ENCODE data around the gene WDR64. TPM values are rescaled to one million over a fixed set of nuclear protein-coding genes. Genes with fewer than 3 reads are reported as not detected.

WDR64 gene
- total and polyA plus RNA-seq, 4 donors, result 0.02 to 0.70 (median 0.17) TPM

DNA sequence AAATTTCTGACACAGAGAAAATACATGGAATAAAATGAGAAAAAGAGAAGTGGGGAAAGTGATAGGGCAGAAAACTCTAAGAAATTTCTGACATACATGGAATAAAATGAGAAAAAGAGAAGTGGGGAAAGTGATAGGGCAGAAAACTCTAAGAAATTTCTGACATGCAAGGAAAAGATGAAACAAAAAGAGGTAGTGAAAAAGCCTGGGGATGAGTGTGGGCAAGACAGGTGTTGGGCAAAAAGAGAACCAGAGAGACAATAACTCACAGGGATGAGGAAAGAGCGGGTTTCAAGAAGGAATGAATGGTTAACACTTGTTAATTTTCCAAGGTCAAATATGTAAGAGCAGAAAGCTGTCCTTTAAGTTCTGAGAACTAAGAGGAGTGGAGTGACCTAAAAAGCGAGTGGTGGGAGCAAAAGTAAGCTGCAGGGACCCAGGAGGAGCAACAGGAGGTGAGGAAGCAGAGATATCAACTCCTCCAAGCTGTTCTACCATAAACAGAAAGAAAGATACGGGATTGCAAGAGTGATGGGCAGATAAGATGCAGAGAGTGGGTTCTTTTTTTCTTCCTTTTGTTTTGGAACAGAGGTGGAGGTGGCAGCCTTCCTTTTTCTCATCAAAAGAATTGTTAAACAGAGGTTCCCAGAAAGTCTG, 166.0 kb downstream of the WDR64 start (continued):
- TF ChIP-seq YY1 (IDR thresholded peaks at IDR 0.05), result no peak
- TF ChIP-seq, protein P1, sequence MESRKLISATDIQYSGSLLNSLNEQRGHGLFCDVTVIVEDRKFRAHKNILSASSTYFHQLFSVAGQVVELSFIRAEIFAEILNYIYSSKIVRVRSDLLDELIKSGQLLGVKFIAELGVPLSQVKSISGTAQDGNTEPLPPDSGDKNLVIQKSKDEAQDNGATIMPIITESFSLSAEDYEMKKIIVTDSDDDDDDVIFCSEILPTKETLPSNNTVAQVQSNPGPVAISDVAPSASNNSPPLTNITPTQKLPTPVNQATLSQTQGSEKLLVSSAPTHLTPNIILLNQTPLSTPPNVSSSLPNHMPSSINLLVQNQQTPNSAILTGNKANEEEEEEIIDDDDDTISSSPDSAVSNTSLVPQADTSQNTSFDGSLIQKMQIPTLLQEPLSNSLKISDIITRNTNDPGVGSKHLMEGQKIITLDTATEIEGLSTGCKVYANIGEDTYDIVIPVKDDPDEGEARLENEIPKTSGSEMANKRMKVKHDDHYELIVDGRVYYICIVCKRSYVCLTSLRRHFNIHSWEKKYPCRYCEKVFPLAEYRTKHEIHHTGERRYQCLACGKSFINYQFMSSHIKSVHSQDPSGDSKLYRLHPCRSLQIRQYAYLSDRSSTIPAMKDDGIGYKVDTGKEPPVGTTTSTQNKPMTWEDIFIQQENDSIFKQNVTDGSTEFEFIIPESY (IDR thresholded peaks at IDR 0.05), result no peak
- TF ChIP-seq HNF4A (conservative IDR thresholded peaks at IDR 0.05), result no peak
- TF ChIP-seq FOXA2 (IDR thresholded peaks at IDR 0.05), result no peak
- no peak for TF ChIP-seq TAF1 (conservative IDR thresholded peaks at IDR 0.05)
- no peak for TF ChIP-seq NR2F2 (IDR thresholded peaks at IDR 0.05)
- TF ChIP-seq SP1 (IDR thresholded peaks at IDR 0.05), result no peak

DNA sequence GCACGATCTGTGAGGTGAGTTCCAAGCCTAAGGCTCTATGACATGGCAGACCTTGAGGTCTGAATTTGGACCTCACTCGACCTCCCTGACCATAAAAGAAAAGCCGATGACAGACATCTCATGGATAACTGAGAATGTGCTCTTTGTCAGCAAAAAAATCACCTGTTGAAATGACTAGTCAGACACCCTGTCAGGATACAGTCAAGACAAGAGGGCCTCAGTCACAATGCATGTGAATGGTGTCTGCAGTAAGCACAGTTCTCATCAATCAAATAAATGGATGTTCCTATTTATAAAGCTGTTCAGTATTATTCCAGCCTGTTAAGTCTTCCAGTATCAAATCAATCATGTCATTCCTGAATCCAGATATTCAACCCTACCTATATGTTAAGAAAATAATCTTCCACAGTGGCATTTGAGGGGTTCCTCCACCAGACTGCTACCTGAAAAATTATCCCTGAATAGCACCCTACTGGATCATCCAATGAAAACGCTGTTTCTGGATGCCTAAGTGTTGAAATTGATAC, 167.3 kb downstream of the WDR64 start:
- no peak overlapping the region for H3K4me3 ChIP-seq (ENCODE audit: low read depth in 1 of 3, low read length in 3 of 3)
- TF ChIP-seq EGR1 (IDR thresholded peaks at IDR 0.05; ENCODE audit: low read depth in 2 of 2), result no peak
- TF ChIP-seq HNF4G (IDR thresholded peaks at IDR 0.05), result no peak
- no peak for TF ChIP-seq NR2F2 (IDR thresholded peaks at IDR 0.05)
- TF ChIP-seq SP1 (IDR thresholded peaks at IDR 0.05), result no peak
- no peak for TF ChIP-seq HNF4A (conservative IDR thresholded peaks at IDR 0.05)
- TF ChIP-seq, protein P2, sequence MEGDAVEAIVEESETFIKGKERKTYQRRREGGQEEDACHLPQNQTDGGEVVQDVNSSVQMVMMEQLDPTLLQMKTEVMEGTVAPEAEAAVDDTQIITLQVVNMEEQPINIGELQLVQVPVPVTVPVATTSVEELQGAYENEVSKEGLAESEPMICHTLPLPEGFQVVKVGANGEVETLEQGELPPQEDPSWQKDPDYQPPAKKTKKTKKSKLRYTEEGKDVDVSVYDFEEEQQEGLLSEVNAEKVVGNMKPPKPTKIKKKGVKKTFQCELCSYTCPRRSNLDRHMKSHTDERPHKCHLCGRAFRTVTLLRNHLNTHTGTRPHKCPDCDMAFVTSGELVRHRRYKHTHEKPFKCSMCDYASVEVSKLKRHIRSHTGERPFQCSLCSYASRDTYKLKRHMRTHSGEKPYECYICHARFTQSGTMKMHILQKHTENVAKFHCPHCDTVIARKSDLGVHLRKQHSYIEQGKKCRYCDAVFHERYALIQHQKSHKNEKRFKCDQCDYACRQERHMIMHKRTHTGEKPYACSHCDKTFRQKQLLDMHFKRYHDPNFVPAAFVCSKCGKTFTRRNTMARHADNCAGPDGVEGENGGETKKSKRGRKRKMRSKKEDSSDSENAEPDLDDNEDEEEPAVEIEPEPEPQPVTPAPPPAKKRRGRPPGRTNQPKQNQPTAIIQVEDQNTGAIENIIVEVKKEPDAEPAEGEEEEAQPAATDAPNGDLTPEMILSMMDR (IDR thresholded peaks at IDR 0.05; ENCODE audit: low read depth, low read length, missing input control), result no peak
- TF ChIP-seq TAF1 (conservative IDR thresholded peaks at IDR 0.05), result no peak
- no peak for TF ChIP-seq JUND (IDR thresholded peaks at IDR 0.05)
- TF ChIP-seq FOXA2 (IDR thresholded peaks at IDR 0.05), result no peak
- H3K9ac ChIP-seq (ENCODE audit: low read depth in 1 of 2, low read length in 2 of 2), result no peak overlapping the region
- no peak overlapping the region for H3K27ac ChIP-seq (ENCODE audit: low read depth in 1 of 2, low read length in 2 of 2)
- H3K27me3 ChIP-seq (ENCODE audit: control insufficient read depth in 4 of 4, insufficient read depth in 4 of 4, low read length in 3 of 4), result no peaks in the 10 kb centered on the region
- no peaks in the 10 kb centered on the region for H3K36me3 ChIP-seq (ENCODE audit: control insufficient read depth in 4 of 4, insufficient read depth in 3 of 4, low read depth in 1 of 4, low read length in 3 of 4)
- no peaks in the 10 kb centered on the region for H3K9me3 ChIP-seq (ENCODE audit: control insufficient read depth in 4 of 4, low read length in 3 of 4)
- DNase-seq (ENCODE audit: low spot score), result no peak
- WGBS, result 87% methylated on average over 4 of the region's 4 CpGs
- no peaks in the 10 kb centered on the region for H3K4me1 ChIP-seq (ENCODE audit: control insufficient read depth in 4 of 4, insufficient read depth in 4 of 4, low read length in 3 of 4)

DNA sequence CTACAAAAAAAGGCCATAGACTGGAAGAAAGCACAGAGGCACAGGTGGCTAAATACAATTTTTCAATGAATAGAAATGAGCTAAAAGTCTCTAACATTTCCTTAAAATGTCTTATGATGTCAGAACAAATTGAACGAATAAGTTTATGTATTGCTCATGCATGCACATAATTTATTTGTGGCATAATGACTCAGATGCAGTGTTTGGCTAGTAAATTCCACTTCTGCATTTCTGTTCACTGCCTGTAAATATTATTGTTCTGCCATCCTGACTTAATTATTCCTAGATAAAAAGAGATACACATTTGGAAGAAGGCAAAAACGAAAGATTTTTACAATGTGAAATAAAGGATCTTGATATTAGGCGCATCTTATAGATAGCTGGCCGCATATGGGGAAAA, 169.3 kb downstream of the WDR64 start:
- Histone ChIP-seq H3K36me3 (ENCODE audit: control insufficient read depth in 4 of 4, insufficient read depth in 3 of 4, low read depth in 1 of 4, low read length in 3 of 4) (no peaks in the 10 kb centered on the region), H3K9me3 (ENCODE audit: control insufficient read depth in 4 of 4, low read length in 3 of 4) (no peaks in the 10 kb centered on the region), H3K27ac (ENCODE audit: low read depth in 1 of 2, low read length in 2 of 2) (no peak overlapping the region), H3K4me1 (ENCODE audit: control insufficient read depth in 4 of 4, insufficient read depth in 4 of 4, low read length in 3 of 4) (peaks cover 0 to 4% (median 2%) of the 10 kb centered on the region in 4 donors), H3K27me3 (ENCODE audit: control insufficient read depth in 4 of 4, insufficient read depth in 4 of 4, low read length in 3 of 4) (no peaks in the 10 kb centered on the region), H3K4me3 (ENCODE audit: low read depth in 1 of 3, low read length in 3 of 3) (no peak overlapping the region), H3K9ac (ENCODE audit: low read depth in 1 of 2, low read length in 2 of 2) (no peak overlapping the region)
- no peak for DNase-seq (ENCODE audit: low spot score)
- 87% methylated on average over 4 of the region's 4 CpGs for WGBS
- TF ChIP-seq YY1 (IDR thresholded peaks at IDR 0.05) (no peak), TAF1 (conservative IDR thresholded peaks at IDR 0.05) (no peak), EGR1 (IDR thresholded peaks at IDR 0.05; ENCODE audit: low read depth in 2 of 2) (no peak), GABPA (IDR thresholded peaks at IDR 0.05 in 1 of 2, conservative IDR thresholded peaks at IDR 0.05 in 1 of 2) (no peak)
- TF ChIP-seq, protein P1 (IDR thresholded peaks at IDR 0.05), result no peak
- TF ChIP-seq, protein P3, sequence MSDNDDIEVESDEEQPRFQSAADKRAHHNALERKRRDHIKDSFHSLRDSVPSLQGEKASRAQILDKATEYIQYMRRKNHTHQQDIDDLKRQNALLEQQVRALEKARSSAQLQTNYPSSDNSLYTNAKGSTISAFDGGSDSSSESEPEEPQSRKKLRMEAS (IDR thresholded peaks at IDR 0.05), result no peak

Measured in liver (tissue), 9 donors.